K562 (cell line): Measurements from ENCODE around the gene C2orf81. TPM values are rescaled to one million over a fixed set of nuclear protein-coding genes. Genes with fewer than 3 reads are reported as not detected.

Experiments
- ATAC-seq: fragments of 200-7000 bp; cut with Tn5 transposase; 3 replicates; pipeline ENCODE4 v1.9.1; 2020; ENCODE audit warnings: moderate library complexity
- BruUV-seq: library from RNA; stranded (reverse); fragments of 400-500 nt; replicated peaks from 2 replicates; lab custom pipeline; 2021; lab: Mats Ljungman, UMichigan
- CTCF ChIA-PET: fragments of 300-600 bp; formaldehyde crosslinking; extraction: SDS; loops from one replicate; lab custom pipeline; 2021; ENCODE audit warnings: low intra/inter-chr PET ratio; lab: Yijun Ruan, JAX
- POLR2A ChIA-PET: fragments of 300-600, 350-650 bp; sonication (Branson Sonifier 250); formaldehyde crosslinking; extraction: SDS; loops from one replicate; lab custom pipeline; 2021; ENCODE audit warnings: antibody characterized with exemption, inconsistent platforms; lab: Yijun Ruan, JAX
- DNase-seq, 4 experiments: peaks; one replicate each; pipeline versions ENCODE4 v3.0.0 to v3.0.0-alpha.2; 2011 to 2018; ENCODE audit warnings: low spot score in 3 of 4, mixed read lengths in 3 of 4; ENCODE audit errors: extremely low read depth in 1 of 4
- FAIRE-seq: peaks from 2 replicates; lab custom pipeline; 2011; peaks lifted over from hg19 to GRCh38; lab: Jason Lieb, UNC
- H2AFZ ChIP-seq: 2 replicates; pipeline ENCODE4 v1.6.0; 2011; ENCODE audit warnings: low read depth, low read length, control low read depth, inconsistent platforms
- H3K27ac ChIP-seq: fragments of 200-600 bp; 3 replicates; pipeline ENCODE4 v1.8.0; 2011; ENCODE audit warnings: low read depth, mild to moderate bottlenecking, control low read depth, inconsistent platforms, low read length, moderate library complexity, mixed read lengths; ENCODE audit errors: extremely low read depth
- H3K27me3 ChIP-seq, 2 experiments: fragments of 300-600 bp in 1 of 2; 2 replicates in 1 of 2; 3 replicates in 1 of 2; pipeline versions ENCODE4 v1.6.0 to v1.8.0; 2011; ENCODE audit warnings: inconsistent platforms in 2 of 2, low read length in 2 of 2, mild to moderate bottlenecking in 1 of 2, mixed read lengths in 1 of 2, moderate library complexity in 1 of 2; ENCODE audit not compliant: control insufficient read depth in 2 of 2, insufficient read depth in 2 of 2
- H3K36me3 ChIP-seq: fragments of 300-600 bp; 3 replicates; pipeline ENCODE4 v1.8.0; 2011; ENCODE audit warnings: mild to moderate bottlenecking, low read length, inconsistent platforms; ENCODE audit not compliant: control insufficient read depth, insufficient read depth
- H3K4me1 ChIP-seq, 2 experiments: fragments of 200-600 bp in 1 of 2; replicated peaks in 1 of 2; 2 replicates in 1 of 2; 3 replicates in 1 of 2; pipeline versions ENCODE4 v1.5.1 to v1.8.0; 2011; ENCODE audit warnings: inconsistent platforms in 2 of 2, low read length in 2 of 2, mild to moderate bottlenecking in 1 of 2, mixed read lengths in 1 of 2, moderate library complexity in 1 of 2; ENCODE audit not compliant: control insufficient read depth in 2 of 2, insufficient read depth in 2 of 2
- H3K4me2 ChIP-seq: 2 replicates; pipeline ENCODE4 v1.6.1; 2011; ENCODE audit warnings: low read length, control low read depth, inconsistent platforms, mixed read lengths; ENCODE audit not compliant: insufficient read depth
- H3K4me3 ChIP-seq: fragments of 200-600 bp; sonication (generic), shearing (Covaris generic); 2 replicates; pipeline ENCODE4 v1.5.1; 2016; ENCODE audit warnings: control low read depth, inconsistent platforms
- H3K79me2 ChIP-seq: fragments of 200-600 bp; 3 replicates; pipeline ENCODE4 v1.8.0; 2011; ENCODE audit warnings: low read length, inconsistent platforms; ENCODE audit not compliant: control insufficient read depth, insufficient read depth
- H3K9ac ChIP-seq, 2 experiments: 2 replicates each; pipeline versions ENCODE4 v1.6.0 to v1.6.1; 2011; ENCODE audit warnings: low read depth in 2 of 2, low read length in 2 of 2, control low read depth in 1 of 2, inconsistent platforms in 1 of 2, mild to moderate bottlenecking in 1 of 2, mixed read lengths in 1 of 2; ENCODE audit not compliant: insufficient read depth in 1 of 2
- H3K9me1 ChIP-seq: one replicate; pipeline ENCODE4 v1.6.0; 2011; ENCODE audit warnings: inconsistent platforms, mild to moderate bottlenecking, low read length, moderate library complexity; ENCODE audit not compliant: control insufficient read depth, insufficient read depth
- H3K9me3 ChIP-seq: replicated peaks from 2 replicates; pipeline ENCODE4 v1.5.1; 2011; ENCODE audit warnings: low read depth, low read length, inconsistent platforms; ENCODE audit not compliant: control insufficient read depth, insufficient read depth
- H4K20me1 ChIP-seq: replicated peaks from 2 replicates; pipeline ENCODE4 v1.6.1; 2011; ENCODE audit warnings: low read length, inconsistent platforms, mixed read lengths; ENCODE audit not compliant: control insufficient read depth, insufficient read depth
- ELF2 ChIP-seq: fragments of 250-450 bp; sonication (Bioruptor Pico); IDR thresholded peaks from 2 replicates; pipeline ENCODE4 v1.5.0; 2021; ENCODE audit warnings: mild to moderate bottlenecking
- HOMEZ ChIP-seq: fragments of 250-450 bp; sonication (Bioruptor Pico); IDR thresholded peaks from 2 replicates; pipeline ENCODE4 v1.4.0; 2020; ENCODE audit warnings: mild to moderate bottlenecking, moderate library complexity
- HOXB6 ChIP-seq: fragments of 250-450 bp; sonication (Bioruptor Pico); IDR thresholded peaks from 2 replicates; pipeline ENCODE4 v1.5.1; 2022; ENCODE audit warnings: mild to moderate bottlenecking, borderline replicate concordance
- ID3 ChIP-seq, 2 experiments: fragments of 250-450 bp in 1 of 2; fragments of 450-650 bp in 1 of 2; sonication (Bioruptor Pico) in 1 of 2; IDR thresholded peaks; 2 replicates each; pipeline versions ENCODE4 v1.6.1 to v1.8.0; 2016 to 2021; ENCODE audit warnings: mild to moderate bottlenecking in 2 of 2, moderate library complexity in 2 of 2, missing compliant biosample characterization in 1 of 2, missing genetic modification characterization in 1 of 2
- XRCC5 ChIP-seq: fragments of 200-400 bp; formaldehyde crosslinking; IDR thresholded peaks from 2 replicates; pipeline ENCODE4 v1.6.1; 2017; ENCODE audit warnings: low read depth, mild to moderate bottlenecking, low read length
- ZFP36 ChIP-seq: fragments of 150-350 bp; IDR thresholded peaks from 2 replicates; pipeline ENCODE4 v1.6.1; 2018; ENCODE audit warnings: low read length, low read depth; ENCODE audit not compliant: partially characterized antibody
- ZNF121 ChIP-seq: sonication (generic); formaldehyde crosslinking; conservative IDR thresholded peaks from 2 replicates; pipeline ENCODE4 v1.8.0; 2022; ENCODE audit warnings: missing genetic modification reagents
- ZNF445 ChIP-seq: fragments of 250-450 bp; sonication (Bioruptor Pico); IDR thresholded peaks from 2 replicates; pipeline ENCODE4 v1.4.0; 2020; ENCODE audit warnings: low read depth, mild to moderate bottlenecking, moderate library complexity
- ZNF609 ChIP-seq: sonication (generic); formaldehyde crosslinking; IDR thresholded peaks from 2 replicates; pipeline ENCODE4 v1.8.1; 2023; ENCODE audit warnings: missing genetic modification reagents, mild to moderate bottlenecking, borderline replicate concordance
- WGBS: fragments of 100-300 bp; shearing (Covaris generic); methylation state at CpG from one replicate; pipeline ENCODE4 v1.1.6; 2016; ENCODE audit warnings: low coverage, mixed read lengths; ENCODE audit not compliant: insufficient coverage; ENCODE audit errors: missing lambda C conversion rate; 5-methylcytosine and 5-hydroxymethylcytosine counted together
- in situ Hi-C: fragments of 300-500 bp; cut with MboI; formaldehyde crosslinking; loops from 4 replicates; pipeline ENCODE4 v1.15.0; 2018; ENCODE audit warnings: inconsistent platforms, mixed read lengths
- intact Hi-C: fragments of 100-400 bp; cut with micrococcal nuclease; formaldehyde crosslinking; loops from 2 replicates; pipeline ENCODE4 v1.14.2; 2022
- polyA plus RNA-seq, 8 experiments: library from polyadenylated mRNA; depleted of rRNA in 4 of 8; stranded (reverse) in 5 of 8; unstranded in 3 of 8; fragments of >200 nt; fragmentation: Nextera tagmentation in 2 of 8; fragmentation: Illumina TruSeq in 1 of 8; extraction: Ambion mirVana in 2 of 8; extraction: Trizol in 1 of 8; gene quantifications; 2 replicates each; pipeline versions ENCODE4 v1.2.1 to v1.2.3, GENCODE V29; 2011 to 2014; ENCODE audit warnings: inconsistent platforms in 1 of 8, missing spikeins in 1 of 8
- total RNA-seq, 7 experiments: library from RNA; depleted of rRNA in 6 of 7; stranded (reverse); fragments of >200 nt in 6 of 7; fragmentation: Illumina TruSeq in 2 of 7; extraction: Trizol in 2 of 7; gene quantifications; 2 replicates each; pipeline versions ENCODE4 v1.2.1 to v1.2.3, GENCODE V29; 2011 to 2021; ENCODE audit warnings: low replicate concordance in 1 of 7
- TF ChIP-seq, protein P1 (sequence below): sonication (generic); formaldehyde crosslinking; IDR thresholded peaks from 2 replicates; pipeline ENCODE4 v1.8.0; 2022; ENCODE audit warnings: missing genetic modification reagents, mild to moderate bottlenecking, moderate library complexity, borderline replicate concordance

Gene C2orf81
- total and polyA plus RNA-seq, 9 of the 15 experiments (the other 6 are each of a cell fraction or from before 2014, with no cell fraction given) = 0.06 TPM; not detected in 8

DNA sequence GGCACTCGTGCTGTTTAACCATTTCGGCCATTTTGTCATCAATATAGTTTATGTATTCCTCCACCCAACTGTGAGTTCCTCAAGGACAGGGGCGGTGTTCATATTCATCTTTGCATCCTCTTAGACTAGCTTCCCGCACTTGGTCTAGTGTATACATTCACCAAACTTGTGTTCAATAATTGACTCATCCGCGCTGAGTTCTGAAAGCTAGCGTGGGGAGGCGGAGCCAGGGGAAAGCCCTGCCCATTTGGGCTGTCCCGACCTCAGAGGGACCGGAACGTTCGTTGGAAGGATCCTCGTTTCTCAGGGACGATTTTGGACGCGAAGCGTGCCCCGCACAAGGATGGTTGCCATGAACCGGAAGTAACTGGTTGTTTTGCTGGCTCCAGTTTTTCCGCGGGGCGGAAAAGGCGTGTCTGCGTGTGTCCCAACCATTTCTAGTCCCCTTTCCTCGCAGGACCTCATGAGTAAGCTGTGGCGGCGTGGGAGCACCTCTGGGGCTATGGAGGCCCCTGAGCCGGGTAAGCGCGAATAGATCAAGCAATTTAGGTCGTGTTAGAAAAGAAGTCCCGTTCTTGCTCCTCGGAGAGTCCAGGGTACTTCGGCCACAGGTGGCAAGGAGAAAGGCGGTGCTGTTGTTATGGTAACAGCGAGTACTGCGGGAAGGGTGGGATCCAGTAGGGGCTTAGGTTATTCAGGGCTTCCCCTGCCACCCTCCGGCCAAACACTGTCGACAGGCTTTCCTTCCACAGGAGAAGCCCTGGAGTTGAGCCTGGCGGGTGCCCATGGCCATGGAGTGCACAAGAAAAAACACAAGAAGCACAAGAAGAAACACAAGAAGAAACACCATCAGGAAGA, 33.5 kb upstream of the C2orf81 start, which contains the start of gene INO80B:
TSS of gene INO80B (plus strand) at position 434 of the 858 bp plus-strand sequence. CDS start at position 464, 30 bp downstream.
- BruUV-seq = TSS peak; percentile 66
- H4K20me1 ChIP-seq = no peaks in the 10 kb centered on the region
- ATAC-seq (peak; percentile 82), FAIRE-seq (peak; percentile 99), DNase-seq (peak; percentile 84 to 98 (median 88))
- H3K79me2 ChIP-seq = peaks cover 10% of the 10 kb centered on the region; the same call in 1 of the 3 replicates
- peak within 1 kb of the TSS; percentile 64 for H3K27ac ChIP-seq
- peak within 1 kb of the TSS; percentile 68 for H3K4me3 ChIP-seq
- peak within 1 kb of the TSS; percentile 59 to 91 for H3K9ac ChIP-seq
- in situ Hi-C loops (no loop called here), intact Hi-C loops (loop anchor here (1.0 to 2.0 kb wide), 2 partner anchors 28 to 74 kb away; partner anchors contain the start of genes AUP1, CCDC142, HTRA2 and TTC31)
- WGBS = 2% methylated on average over 40 of the region's 40 CpGs
- no peaks in the 10 kb centered on the region for H3K9me3 ChIP-seq
- peak within 1 kb of the TSS; percentile 94 for H2AFZ ChIP-seq
- H3K36me3 ChIP-seq = 0 out of 3 replicates have a peak, but pooled peaks cover 10% of the 10 kb centered on the region
- ChIA-PET POLR2A (interaction anchor here (0.6 to 1.3 kb wide), 9 partner anchors 9 to 78 kb away, joined by 3 to 7 read pairs (median 4); partner anchors contain the start of genes CCDC142, MOGS and TTC31), CTCF (interaction anchor here (0.6 kb wide), 1 partner anchor 28 kb away, joined by 3 read pairs; the partner anchor contains the start of genes CCDC142 and TTC31)
- peak within 1 kb of the TSS; percentile 84 for H3K4me2 ChIP-seq
- H3K27me3 ChIP-seq = no peaks in the 10 kb centered on the region
- H3K9me1 ChIP-seq = no peaks in the 10 kb centered on the region
- H3K4me1 ChIP-seq = peaks cover 9 to 27% of the 10 kb centered on the region in 2 experiments
- no peak for TF ChIP-seq ZNF121 (CRISPR knock-in tag)
- TF ChIP-seq ZNF609 (CRISPR knock-in tag) = no peak
- TF ChIP-seq ELF2 (CRISPR knock-in tag) = peak; percentile 100
- TF ChIP-seq HOMEZ (CRISPR knock-in tag) = no peak
- peak; percentile 99 for TF ChIP-seq XRCC5
- TF ChIP-seq ZNF445 (CRISPR knock-in tag) = no peak
- TF ChIP-seq ZFP36 = peak; percentile 6
- no peak for TF ChIP-seq ID3 (CRISPR knock-in tag; IDR thresholded peaks at IDR 0.05)
- TF ChIP-seq ID3 (tag; IDR thresholded peaks at IDR 0.05) = 0 out of 2 replicates have a peak, but pooled peaks have one; percentile 43
- TF ChIP-seq HOXB6 (CRISPR knock-in tag) = no peak
- TF ChIP-seq, protein P1, sequence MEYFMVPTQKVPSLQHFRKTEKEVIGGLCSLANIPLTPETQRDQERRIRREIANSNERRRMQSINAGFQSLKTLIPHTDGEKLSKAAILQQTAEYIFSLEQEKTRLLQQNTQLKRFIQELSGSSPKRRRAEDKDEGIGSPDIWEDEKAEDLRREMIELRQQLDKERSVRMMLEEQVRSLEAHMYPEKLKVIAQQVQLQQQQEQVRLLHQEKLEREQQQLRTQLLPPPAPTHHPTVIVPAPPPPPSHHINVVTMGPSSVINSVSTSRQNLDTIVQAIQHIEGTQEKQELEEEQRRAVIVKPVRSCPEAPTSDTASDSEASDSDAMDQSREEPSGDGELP (CRISPR knock-in tag) = peak; percentile 88
